ENCODE data around the gene RNF213. TPM values are rescaled to one million over a fixed set of nuclear protein-coding genes. Genes with fewer than 3 reads are reported as not detected.
A peak's percentile ranks its signal among the peaks of the same experiment; 100 is the strongest.

Gene RNF213
- total and polyA plus RNA-seq, 2 of the 8 experiments (the other 6 are each of a cell fraction or from before 2014, with no cell fraction given) = 33.8 to 62.8 TPM

DNA sequence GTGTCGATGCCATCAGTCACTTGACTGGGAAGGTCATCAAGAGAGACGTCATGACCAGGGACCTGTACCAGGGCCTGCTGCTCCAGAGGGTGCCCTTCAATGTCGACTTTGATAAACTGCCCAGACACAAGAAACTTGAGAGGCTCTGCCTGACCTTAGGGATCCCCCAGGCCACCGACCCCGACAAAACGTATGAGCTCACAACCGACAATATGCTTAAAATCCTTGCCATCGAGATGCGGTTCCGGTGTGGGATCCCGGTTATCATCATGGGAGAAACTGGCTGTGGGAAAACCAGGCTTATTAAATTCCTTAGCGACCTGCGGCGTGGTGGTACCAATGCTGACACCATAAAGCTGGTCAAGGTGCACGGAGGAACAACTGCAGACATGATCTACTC is 84.7 kb downstream of the RNF213 start:
- no peak overlapping the region for H3K18ac ChIP-seq (ENCODE audit: extremely low read depth, low read length)
- H4K8ac ChIP-seq (ENCODE audit: extremely low read depth, insufficient read depth, low read length) = no peak overlapping the region
- no peak overlapping the region for H3K14ac ChIP-seq (ENCODE audit: insufficient read length)
- no peak overlapping the region for H2BK15ac ChIP-seq (ENCODE audit: low read length)
- CTCF ChIA-PET (ENCODE audit: partially characterized antibody) = interaction anchor here (1.2 to 3.1 kb wide), 6 partner anchors 10 to 61 kb away, joined by 3 to 19 read pairs (median 4); no protein-coding TSS in a partner anchor
- H2BK5ac ChIP-seq (ENCODE audit: low read depth, low read length) = no peak overlapping the region
- no peaks in the 10 kb centered on the region for H3K27me3 ChIP-seq (replicated peaks in 1 of 4; ENCODE audit: control insufficient read depth in 3 of 4, extremely low read depth in 1 of 4, insufficient read depth in 3 of 4, low read length in 3 of 4)
- H2BK120ac ChIP-seq (replicated peaks; ENCODE audit: low read depth, low read length) = no peak overlapping the region
- no peak overlapping the region for H3K9ac ChIP-seq (replicated peaks in 1 of 4; ENCODE audit: extremely low read depth in 1 of 4, low read depth in 3 of 4, low read length in 3 of 4)
- no peaks in the 10 kb centered on the region for H3K4me1 ChIP-seq (replicated peaks in 1 of 4; ENCODE audit: control insufficient read depth in 3 of 4, insufficient read depth in 4 of 4, low read length in 3 of 4)
- H3K4ac ChIP-seq (replicated peaks; ENCODE audit: insufficient read length, low read depth, low read length) = no peak overlapping the region
- WGBS, 2 experiments (ENCODE audit: extremely low coverage in 1 of 2, insufficient coverage in 1 of 2, insufficient read length in 1 of 2, insufficient replicate concordance in 2 of 2, low coverage in 1 of 2, low lambda C conversion rate in 2 of 2, missing lambda C conversion rate in 1 of 2) = 89% methylated on average over 15 of the region's 15 CpGs; no CpG with 5 or more reads in 1 of the 2 experiments
- H3K36me3 ChIP-seq (ENCODE audit: control insufficient read depth in 2 of 4, insufficient read depth in 4 of 4, low read length in 3 of 4) = peaks cover 38 to 70% (median 60%) of the 10 kb centered on the region in 4 experiments
- H4K5ac ChIP-seq (ENCODE audit: insufficient read length, low read depth, low read length) = no peak overlapping the region
- H2BK20ac ChIP-seq (ENCODE audit: low read length) = no peak overlapping the region
- no peaks in the 10 kb centered on the region for H3K79me2 ChIP-seq (ENCODE audit: control insufficient read depth in 1 of 2, insufficient read depth in 2 of 2, low read length in 2 of 2)
- TF ChIP-seq NRF1 (IDR thresholded peaks at IDR 0.05; ENCODE audit: low read depth, low read length) (no peak), PHF8 (conservative IDR thresholded peaks at IDR 0.05; ENCODE audit: low read depth, low read length) (0 out of 2 replicates have a peak, but pooled peaks have one; percentile 3), RNF2 (IDR thresholded peaks at IDR 0.05; ENCODE audit: borderline replicate concordance, low read depth, low read length, missing control alignments, poor library complexity, severe bottlenecking) (no peak)
- H3K23ac ChIP-seq (ENCODE audit: insufficient read length) = no peak overlapping the region
- no peak overlapping the region for H2AFZ ChIP-seq (ENCODE audit: low read length)
- no peak overlapping the region for H4K91ac ChIP-seq (replicated peaks; ENCODE audit: insufficient read length, low read length)
- H3K27ac ChIP-seq (ENCODE audit: low read depth, low read length) = no peak overlapping the region
- FAIRE-seq = no peak
- no peaks in the 10 kb centered on the region for H3K23me2 ChIP-seq (ENCODE audit: low read depth, low read length)
- no peak overlapping the region for H2AK5ac ChIP-seq (ENCODE audit: low read depth, low read length)
- peaks cover 2% of the 10 kb centered on the region; the same call in 1 of the 2 replicates for H3K79me1 ChIP-seq (ENCODE audit: low read depth, low read length)
- H3K56ac ChIP-seq (replicated peaks; ENCODE audit: insufficient read length, low read depth, low read length) = no peak overlapping the region
- H3K4me2 ChIP-seq (ENCODE audit: insufficient read depth in 1 of 2, low read depth in 2 of 2, low read length in 2 of 2) = no peak overlapping the region
- peaks cover 7 to 13% of the 10 kb centered on the region in 2 experiments for H4K20me1 ChIP-seq (replicated peaks in 1 of 2; ENCODE audit: control insufficient read depth in 1 of 2, insufficient read depth in 2 of 2, low read length in 2 of 2)
- H3K9me3 ChIP-seq (ENCODE audit: insufficient read depth in 2 of 2, low read depth in 1 of 2, low read length in 1 of 2) = no peaks in the 10 kb centered on the region
- POLR2A ChIA-PET (ENCODE audit: partially characterized antibody) = no interaction called here
- DNase-seq (ENCODE audit: low read depth in 1 of 2, low spot score in 2 of 2) = no peak
- H3K4me3 ChIP-seq (ENCODE audit: extremely low read depth in 1 of 4, insufficient read depth in 2 of 4, low read depth in 3 of 4, low read length in 4 of 4) = no peak overlapping the region
- H2BK12ac ChIP-seq (ENCODE audit: low read depth, low read length) = no peak overlapping the region

Measured in H1 (cell line).